Kidney capillary endothelial cell (primary cell): ENCODE measurements around the gene KREMEN1.
"Not testable (repeated sequence)": the region's sequence is repeated elsewhere in the genome, so short reads cannot be mapped to it uniquely, and the experiment has no call there.

Experiments
- DNase-seq: peaks from one replicate; pipeline ENCODE4 v3.0.0-alpha.2; 2018; ENCODE audit warnings: low spot score

The KREMEN1 gene, protein sequence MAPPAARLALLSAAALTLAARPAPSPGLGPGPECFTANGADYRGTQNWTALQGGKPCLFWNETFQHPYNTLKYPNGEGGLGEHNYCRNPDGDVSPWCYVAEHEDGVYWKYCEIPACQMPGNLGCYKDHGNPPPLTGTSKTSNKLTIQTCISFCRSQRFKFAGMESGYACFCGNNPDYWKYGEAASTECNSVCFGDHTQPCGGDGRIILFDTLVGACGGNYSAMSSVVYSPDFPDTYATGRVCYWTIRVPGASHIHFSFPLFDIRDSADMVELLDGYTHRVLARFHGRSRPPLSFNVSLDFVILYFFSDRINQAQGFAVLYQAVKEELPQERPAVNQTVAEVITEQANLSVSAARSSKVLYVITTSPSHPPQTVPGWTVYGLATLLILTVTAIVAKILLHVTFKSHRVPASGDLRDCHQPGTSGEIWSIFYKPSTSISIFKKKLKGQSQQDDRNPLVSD

DNA sequence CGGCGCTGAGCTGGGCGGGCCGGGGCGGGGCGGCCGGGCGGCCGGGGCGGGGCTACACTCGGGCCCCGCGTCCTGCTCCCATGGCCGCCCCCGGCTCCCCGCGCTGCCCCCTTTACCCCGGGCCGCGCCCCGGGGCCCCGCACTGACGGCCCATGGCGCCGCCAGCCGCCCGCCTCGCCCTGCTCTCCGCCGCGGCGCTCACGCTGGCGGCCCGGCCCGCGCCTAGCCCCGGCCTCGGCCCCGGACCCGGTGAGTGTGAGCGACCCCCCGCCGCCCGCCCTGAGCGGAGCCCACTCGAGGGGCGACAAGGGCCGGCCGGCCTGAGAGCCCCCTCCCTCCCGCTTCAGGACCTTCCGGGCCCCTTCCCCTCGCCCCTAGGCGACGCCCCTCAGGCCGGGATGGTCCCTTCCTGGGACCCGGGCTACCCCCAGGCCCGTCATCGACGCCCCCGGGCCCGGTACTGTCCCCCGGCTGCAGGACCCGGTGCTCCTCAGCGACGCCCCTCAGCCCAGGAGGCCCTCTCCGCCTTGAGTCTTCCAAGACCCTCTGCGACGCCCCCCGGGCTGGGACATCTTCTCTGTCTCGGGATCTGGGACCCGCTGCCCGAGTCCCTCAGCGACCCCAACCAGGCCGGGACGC, at the start of gene KREMEN1:
Gene KREMEN1 (plus strand): TSS at position 57 of the 639 bp plus-strand sequence. CDS start 96 bp downstream, at position 153.
- DNase-seq: no peak

DNA sequence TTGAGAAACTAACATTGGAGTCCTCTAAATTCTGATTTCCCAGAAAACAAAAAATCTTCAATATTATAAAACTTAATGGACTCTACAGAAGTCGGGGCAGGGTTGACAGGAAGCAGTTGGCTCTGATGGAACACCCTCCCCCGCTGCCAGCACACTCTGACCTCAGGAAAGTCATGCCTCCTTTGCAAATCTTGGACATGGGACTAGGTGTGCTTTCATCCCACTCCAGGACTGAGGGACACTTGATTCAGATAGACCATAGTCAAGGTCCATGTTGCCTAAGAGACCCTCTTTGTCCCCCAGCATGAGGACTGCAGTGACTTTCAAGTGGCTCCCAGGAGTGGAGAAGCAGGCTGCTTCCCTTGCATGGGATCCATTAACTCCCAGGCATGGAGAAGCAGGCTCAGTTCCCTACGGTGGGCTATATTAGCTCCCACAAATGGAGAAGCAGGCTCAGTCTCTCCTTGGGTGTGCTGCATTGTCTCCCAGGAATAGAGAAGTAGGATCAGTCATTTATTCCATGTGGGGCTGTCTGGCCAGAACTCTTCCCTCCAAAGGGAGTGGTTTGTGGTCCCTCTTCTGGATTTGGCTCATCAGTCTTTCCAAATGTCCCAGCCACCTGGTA, 49.6 kb upstream of the KREMEN1 start:
- no peak for DNase-seq

DNA sequence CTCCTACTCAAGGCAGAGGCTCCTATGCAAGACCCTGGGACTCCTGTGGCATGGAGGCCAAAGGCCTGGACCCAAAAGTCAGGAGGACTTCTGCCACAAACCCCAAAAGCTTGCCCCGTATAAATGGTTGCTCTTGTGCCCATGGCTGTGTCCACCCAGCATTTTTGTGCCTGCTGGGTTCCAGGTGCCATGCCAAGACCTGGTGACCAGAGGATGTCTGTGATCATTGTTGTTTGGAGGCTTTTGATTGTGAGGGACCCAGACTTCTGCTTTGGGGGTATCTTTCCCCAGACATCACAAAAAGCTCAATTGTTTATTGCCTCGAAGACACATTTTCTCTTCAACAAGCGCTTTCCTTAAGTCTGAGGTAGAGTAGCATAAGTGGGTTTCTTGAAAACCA, 46.3 kb upstream of the KREMEN1 start:
- DNase-seq: no peak

DNA sequence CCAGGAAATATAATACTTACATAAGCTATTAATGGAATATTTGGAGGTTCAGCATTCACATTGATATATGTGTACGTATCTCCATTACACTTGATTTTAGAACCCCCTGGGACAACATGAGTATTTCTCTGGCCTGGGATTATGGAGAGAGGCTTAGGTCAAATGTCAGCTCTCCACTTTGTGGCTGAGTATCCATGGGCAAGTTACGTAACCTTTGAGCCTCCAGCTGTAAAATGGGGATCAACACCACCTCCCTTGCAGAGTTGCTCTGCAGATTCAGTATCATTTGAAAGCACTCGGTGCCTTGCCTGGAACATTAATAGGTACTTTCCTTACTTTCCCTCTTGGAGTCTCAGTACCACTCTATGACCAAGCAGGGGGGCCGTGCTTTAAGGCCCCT, 44.4 kb upstream of the KREMEN1 start:
- no peak for DNase-seq

DNA sequence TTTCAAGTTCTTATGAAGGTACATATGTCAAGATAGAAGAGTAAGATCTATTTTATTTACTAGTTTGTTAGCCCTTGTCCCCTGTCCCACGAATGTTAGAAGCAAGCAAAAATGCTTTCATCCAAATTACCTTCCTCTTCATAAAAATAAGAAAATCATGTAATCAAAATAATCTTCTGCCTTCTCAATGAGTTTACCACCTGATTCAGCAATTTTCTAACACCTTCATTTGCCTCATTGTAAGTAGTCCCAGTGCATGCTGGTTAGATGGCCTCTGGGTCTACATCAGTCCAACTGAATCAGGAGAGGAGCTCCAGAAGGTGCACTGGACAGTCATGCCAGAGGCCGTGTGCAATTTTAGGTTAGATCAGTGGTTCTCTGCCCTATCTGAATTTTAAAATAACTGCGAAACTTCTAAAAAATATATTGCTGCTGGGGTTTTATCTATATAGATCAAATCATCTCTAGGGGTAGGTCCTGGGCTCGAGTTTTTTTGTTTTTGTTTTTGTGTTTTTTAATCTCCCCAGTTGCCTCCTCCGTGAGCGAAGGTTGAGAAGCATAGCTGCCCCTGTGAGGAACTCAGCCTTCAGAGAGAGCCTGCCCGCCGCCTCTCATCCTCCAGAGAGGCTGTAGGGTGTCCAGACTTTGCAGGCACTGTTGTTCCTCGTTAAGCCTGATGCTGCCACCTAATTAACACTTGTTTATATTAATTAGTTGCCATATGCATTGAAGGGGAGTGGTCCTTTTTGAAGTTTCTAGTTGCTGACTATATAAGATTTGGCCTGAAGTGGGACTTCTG, 43.4 kb upstream of the KREMEN1 start:
- no peak for DNase-seq

DNA sequence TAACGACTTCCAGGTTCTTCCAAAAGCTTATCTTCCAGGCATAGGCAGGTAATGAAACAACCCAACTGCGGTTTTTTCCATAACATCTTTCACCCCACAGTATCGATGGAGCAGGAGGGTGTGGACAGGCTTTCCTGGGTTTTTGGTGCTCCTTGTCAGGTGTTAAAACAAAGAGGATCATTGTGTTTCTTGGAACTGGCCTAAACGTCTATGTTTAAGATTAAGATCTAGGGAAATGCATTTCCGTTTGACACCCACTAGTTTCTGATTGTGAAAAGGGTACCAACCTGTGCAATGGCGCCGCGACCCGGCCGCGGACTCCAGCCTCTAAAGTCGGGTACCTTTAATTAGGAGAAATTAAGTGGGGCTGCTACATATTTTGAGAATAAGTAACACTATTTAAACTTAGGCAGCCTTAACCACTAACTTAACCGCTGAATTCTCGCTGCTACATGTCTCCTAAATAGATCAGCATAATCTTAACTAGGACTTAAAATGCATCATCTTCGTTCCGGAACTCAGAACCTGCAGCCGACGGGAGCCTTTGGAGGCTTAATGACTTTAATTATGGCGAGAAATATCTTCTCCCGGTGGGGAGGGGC, 42.7 kb upstream of the KREMEN1 start:
- peak; percentile 10 for DNase-seq

DNA sequence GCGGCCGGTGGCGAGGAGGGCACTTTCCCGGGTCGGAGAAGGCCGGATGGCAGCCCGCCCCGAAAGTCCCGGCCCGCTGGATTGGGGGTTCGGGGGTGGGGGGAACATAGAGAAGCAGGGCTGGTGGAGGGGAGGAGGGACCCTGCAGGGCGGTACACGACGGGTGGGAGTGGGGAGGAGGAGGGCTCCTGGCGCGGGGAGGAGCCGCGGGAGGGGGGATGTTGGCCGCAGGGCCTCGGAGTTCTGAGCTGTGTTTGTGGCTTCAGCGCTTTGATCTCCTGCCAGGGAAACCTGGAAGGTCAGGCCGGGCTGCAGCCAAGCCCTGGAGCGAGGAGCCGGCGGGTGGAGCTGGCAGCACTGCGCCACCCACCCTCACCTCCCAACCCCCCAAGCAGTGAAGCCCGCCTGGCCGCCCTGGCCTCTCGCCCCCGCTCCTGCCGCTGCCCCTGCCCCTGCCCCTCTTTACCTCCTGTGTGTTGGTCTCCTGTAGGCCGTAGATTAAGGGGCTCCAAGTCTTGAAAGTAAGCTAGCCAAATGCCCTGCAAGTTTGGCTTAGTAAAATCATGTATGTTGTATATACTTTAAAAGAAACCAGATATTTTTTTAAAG, 42.1 kb upstream of the KREMEN1 start:
- DNase-seq: peak; percentile 81

DNA sequence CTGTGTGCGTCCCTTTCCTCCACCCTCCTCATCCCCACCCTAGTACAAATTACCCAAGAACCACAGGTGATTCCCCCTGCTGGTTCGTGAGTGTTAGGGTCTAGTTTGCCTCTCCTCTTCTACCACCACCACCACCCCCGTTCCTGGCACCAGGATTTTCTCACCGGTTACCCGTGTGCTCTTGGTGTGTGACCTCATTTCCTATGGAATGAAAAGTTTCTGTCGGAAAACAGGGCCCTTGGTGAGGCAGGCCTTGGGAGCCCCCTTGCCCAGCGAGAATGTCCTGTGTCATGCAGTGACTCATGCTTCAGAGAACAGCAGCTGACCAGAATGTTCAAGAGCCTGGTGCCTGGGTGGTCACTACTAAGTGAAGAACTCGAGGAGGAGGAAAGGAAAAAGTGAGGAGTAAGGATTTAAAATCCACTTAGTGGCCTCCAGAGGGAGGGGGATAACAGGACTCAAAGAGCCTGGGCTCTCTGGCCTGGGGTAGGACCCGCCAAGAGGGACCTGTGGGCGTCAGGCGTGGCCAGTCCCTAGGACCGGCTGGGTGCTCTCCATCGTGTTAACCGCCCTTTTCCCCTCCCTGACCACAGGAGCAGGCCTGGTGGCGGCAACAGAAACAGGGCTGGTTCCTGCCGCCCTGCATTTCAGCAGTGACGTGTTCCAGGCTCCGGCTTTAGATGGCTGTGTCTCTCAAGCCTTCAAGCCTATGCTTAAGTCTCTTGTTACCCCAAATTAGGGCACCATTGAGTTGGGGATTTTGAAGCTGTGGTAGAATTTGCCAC, 41.4 kb upstream of the KREMEN1 start:
- peak; percentile 97 for DNase-seq

DNA sequence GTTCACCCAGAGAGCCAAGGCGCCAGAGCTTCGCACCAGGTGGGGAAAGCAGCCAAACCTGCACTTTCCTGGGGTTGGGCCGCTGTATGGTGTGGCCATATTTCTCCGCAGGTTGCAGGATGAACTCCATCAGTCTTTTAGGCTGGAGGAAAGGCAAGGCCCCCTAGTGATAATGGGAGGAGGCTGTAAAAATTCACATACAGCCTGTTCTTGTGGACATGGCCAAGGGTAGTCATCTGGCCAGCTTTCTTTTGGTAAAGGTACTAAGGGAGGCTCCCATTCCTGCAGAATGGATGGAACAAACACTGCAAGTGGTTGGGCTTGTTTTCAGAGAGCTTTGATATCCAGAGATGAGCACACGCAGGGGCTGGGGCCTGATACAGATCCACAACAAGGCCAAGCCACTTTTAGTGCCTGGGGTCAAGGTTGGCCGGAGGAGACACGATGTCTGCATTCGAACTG, 40.8 kb upstream of the KREMEN1 start:
- no peak for DNase-seq

DNA sequence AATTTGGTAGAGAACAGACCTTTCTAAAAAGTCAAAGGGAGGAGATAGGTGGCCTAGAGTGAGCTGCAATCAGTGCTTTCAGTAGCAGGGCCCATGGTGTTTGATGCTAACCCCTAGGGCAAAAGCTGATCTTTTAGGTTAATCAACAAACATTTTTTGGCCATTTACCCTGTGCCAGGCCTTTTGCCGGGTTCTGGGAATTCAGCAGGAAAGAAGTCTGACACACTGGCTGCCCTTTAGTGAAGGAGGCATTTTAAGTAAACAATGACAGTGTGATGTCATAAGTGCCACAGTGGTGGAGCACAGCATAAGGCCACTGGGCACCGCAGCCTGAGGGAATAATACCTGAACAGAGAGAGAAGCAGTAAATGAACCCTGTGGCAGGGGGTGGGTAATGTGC, 40.3 kb upstream of the KREMEN1 start:
- peak; percentile 53 for DNase-seq

DNA sequence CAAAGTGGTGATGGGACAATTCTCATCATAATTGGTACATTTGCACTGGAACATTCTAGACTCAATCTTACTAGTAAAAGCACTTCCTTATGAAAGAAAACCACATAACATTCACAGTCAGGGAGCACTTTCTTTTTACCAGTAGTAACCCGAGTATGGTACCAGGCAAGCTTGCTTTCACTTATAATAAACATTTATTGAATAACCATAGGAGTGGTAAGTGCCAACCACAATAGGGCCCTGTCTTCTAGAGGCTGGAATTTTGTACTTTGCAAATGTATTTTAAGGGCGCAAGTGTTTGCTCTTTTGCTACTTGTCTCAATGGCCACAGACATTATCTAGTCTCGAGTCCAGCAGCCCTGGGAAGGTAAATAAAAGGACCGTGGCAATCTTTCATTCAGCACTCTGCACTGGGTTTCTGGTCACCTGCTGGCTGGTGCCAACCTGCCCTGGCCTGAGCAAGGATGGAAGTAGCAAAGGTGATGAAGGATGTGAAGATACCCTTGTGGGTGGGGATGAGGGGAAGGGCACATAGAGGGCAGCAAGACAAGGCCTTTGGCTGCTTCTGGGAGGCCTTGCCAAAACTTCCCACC, 35.4 kb upstream of the KREMEN1 start:
- no peak for DNase-seq

DNA sequence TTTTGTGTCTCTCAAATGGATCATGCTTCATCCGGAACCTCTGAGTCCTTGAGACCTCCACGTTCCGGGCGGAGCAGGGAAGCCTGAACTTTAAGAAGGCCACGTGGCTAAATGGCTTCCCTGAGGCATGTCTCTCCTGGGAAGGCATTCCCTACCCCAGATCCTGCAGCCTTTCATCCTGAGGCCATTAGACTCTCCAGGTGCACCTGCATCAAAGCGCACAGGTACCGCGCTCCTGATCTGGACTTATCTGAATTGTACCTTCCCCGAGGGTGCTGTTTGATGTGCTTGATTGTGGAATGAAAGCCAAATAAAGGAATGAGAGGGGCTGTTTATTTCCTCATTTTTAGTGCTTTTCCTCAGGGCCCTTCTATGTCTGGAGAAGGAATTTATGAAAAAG, 33.7 kb upstream of the KREMEN1 start:
- DNase-seq: no peak

DNA sequence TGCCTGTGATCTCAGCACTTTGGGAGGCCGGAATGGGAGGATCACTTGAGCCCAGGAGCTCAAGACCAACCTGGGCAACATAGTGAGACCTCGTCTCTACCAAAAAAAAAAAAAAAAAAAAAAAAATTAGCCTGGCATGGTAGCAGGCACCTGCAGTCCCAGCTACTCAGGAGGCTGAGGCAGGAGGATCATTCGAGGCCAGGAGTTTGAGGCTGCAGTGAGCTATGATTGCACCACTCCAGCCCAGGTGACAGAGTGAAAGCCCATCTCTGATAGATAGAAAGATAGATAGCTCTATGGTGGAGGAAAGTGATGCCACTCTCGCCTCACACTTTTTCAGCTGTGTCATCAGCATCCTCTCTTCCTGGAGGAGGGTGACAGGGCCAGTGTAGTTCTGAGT, 33.2 kb upstream of the KREMEN1 start:
- not testable (repeated sequence) for DNase-seq

DNA sequence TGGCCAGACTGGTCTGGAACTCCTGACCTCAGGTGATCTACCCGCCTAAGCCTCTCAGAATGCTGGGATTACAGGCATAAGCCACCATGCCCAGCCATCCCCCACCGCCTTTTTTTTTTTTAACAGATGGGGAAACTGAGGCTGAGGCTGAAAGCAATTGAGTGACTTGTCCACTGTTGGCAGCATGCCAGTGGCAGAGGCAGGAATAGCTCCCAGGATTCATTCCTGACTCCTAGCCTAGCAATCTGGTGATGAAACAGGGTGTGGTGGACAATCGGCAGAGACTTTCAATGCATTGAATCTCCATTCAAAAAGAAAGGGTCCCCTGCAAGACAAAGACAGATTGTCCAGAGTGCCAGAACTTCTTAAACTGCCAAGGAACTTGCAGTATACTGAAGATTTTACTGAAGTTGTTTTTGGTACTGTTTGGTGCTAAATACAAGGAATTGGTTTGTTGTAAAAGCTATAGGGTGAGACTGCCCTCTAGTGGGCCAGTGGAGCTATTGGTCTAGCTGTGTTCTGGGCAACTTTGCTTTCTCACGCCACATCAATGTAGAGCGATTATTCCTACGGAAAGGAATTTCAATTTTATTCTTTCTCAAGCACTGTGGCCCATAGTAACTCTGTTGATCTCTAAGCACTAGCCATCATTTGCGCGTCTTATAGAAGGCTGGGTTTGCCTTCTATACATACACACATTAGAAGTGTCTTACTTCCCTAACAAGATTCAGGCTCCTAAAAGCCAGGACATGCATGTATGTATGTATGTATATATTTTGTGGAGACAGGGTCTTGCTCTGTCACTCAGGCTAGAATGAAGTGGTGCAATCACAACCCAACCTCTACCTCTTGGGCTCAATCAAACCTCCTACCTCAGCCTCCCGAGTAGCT, 32.2 kb upstream of the KREMEN1 start:
- DNase-seq: peak; percentile 76

DNA sequence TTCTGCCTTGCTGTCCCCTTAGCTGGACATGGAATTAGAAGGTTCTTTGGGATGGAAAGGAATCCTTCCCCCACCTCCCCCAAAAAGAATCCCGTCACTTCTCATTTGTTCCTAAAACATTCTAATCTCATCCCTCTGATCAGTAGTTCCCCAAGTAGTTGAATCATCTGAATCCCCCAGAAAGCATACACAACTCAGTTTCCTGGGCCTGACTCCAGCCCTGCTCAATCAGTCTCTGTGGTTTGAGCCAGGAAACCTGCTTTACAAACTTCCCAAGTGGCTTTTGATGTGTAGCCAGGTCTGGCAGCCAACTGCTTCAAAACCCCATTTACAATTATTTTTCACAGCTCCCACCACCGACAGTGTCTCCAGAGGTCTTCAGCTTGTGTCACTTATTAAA, 31.4 kb upstream of the KREMEN1 start:
- no peak for DNase-seq

DNA sequence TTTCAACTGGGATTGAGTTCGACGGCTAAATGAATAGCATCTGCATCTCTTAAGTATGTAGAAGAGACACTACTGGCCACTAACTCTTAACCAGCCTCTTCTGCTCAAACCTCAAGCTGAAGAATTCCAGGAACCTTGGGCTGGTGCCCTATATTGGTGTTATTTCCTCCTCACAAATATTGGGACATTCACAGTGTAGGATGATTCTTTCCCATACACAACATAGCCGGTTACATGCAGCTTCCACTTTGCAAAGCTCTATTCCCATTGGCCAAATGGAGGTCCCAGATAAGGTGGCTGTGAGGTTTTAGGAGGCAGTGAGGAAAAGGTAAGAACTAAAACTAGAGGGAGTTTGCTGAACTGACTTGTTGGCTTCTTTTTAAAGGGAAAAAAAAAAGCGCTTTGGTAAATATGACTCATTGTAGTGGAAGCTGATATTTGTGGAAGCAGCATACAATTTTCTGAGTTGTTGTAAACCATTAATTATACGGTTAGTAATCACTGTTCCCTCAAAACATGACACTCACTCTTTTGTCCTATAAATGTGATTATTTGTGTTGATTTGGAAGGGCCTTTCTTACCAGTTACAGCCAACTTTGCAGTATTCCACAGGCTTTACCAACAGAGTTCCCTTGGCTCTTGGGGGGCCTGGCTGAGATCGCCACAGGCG, 28.8 kb upstream of the KREMEN1 start:
- DNase-seq: no peak

DNA sequence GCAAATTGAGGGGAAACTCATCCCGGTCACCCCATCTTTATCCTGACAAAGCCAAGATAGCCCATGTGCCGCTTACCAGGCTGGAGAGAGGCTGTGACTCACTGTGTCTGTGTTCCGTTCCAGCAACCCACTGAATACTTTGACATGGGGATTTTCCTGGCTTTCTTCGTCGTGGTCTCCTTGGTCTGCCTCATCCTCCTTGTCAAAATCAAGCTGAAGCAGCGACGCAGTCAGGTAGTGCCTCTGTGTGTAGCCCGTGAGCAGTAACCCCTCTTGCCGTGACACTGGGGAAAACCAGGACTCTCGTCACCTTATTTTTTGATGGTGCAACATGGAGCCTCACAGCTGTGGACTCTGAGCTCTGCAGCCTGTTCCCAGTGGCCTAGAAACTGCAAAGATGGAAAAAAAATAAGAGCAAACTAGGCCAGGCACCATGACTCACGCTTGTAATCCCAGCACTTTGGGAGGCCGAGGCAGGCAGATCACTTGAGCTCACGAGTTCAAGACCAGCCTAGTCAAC, 28.1 kb upstream of the KREMEN1 start:
- DNase-seq: no peak
